Loucy (cell line): Measurements from ENCODE around the gene JPH3.

Experiments used
- H2AFZ ChIP-seq: fragments of 200-600 bp; sonication (generic); 2 replicates; pipeline ENCODE4 v1.6.0; 2016; ENCODE audit warnings: antibody characterized with exemption, mild to moderate bottlenecking, low read length, moderate library complexity
- H3F3A ChIP-seq: fragments of 200-600 bp; 2 replicates; pipeline ENCODE4 v1.6.0; 2016; ENCODE audit warnings: antibody characterized with exemption, low read depth, mild to moderate bottlenecking
- H3K27me3 ChIP-seq: fragments of 200-600 bp; sonication (generic); 2 replicates; pipeline ENCODE4 v1.6.1; 2014; ENCODE audit warnings: low read length, mild to moderate bottlenecking; ENCODE audit not compliant: insufficient read depth, poor library complexity, severe bottlenecking
- H3K36me3 ChIP-seq: fragments of 200-600 bp; sonication (generic); 2 replicates; pipeline ENCODE4 v1.6.1; 2016; ENCODE audit warnings: low read length; ENCODE audit not compliant: insufficient read depth
- H3K4me1 ChIP-seq: fragments of 200-600 bp; sonication (generic); 2 replicates; pipeline ENCODE4 v1.5.1; 2014; ENCODE audit warnings: low read length, mild to moderate bottlenecking; ENCODE audit not compliant: insufficient read depth, poor library complexity, severe bottlenecking
- H3K4me2 ChIP-seq: fragments of 200-600 bp; sonication (generic); 2 replicates; pipeline ENCODE4 v1.6.0; 2014; ENCODE audit warnings: antibody characterized with exemption, low read length, low read depth, mild to moderate bottlenecking; ENCODE audit not compliant: poor library complexity, severe bottlenecking
- H3K4me3 ChIP-seq: fragments of 200-600 bp; sonication (generic); 2 replicates; pipeline ENCODE4 v1.5.1; 2014; ENCODE audit warnings: low read length, mild to moderate bottlenecking, mixed read lengths; ENCODE audit not compliant: poor library complexity, severe bottlenecking
- H3K79me2 ChIP-seq: fragments of 200-600 bp; sonication (generic); 2 replicates; pipeline ENCODE4 v1.6.1; 2014; ENCODE audit warnings: low read length; ENCODE audit not compliant: insufficient read depth
- H3K9ac ChIP-seq: fragments of 200-600 bp; sonication (generic); 2 replicates; pipeline ENCODE4 v1.6.0; 2014; ENCODE audit warnings: mild to moderate bottlenecking, low read depth, low read length, moderate library complexity; ENCODE audit not compliant: poor library complexity, severe bottlenecking
- H3K9me2 ChIP-seq: fragments of 200-600 bp; sonication (generic); replicated peaks from 2 replicates; pipeline ENCODE4 v1.6.1; 2016; ENCODE audit warnings: low read depth, low read length, mixed read lengths
- H3K9me3 ChIP-seq: fragments of 200-600 bp; sonication (generic); 2 replicates; pipeline ENCODE4 v1.6.1; 2014; ENCODE audit warnings: mild to moderate bottlenecking, antibody characterized with exemption, low read length, low read depth; ENCODE audit not compliant: insufficient read depth
- H4K20me1 ChIP-seq: fragments of 200-600 bp; sonication (generic); 2 replicates; pipeline ENCODE4 v1.6.0; 2014; ENCODE audit warnings: antibody characterized with exemption, low read length, mild to moderate bottlenecking; ENCODE audit not compliant: insufficient read depth, poor library complexity, severe bottlenecking
- CTCF ChIP-seq: fragments of 200-600 bp; sonication (generic); conservative IDR thresholded peaks from 2 replicates; pipeline ENCODE4 v1.5.1; 2014; ENCODE audit warnings: mild to moderate bottlenecking, antibody characterized with exemption, low read length
- EZH2phosphoT487 ChIP-seq: fragments of 200-600 bp; IDR thresholded peaks from 2 replicates; pipeline ENCODE4 v1.6.1; 2018; ENCODE audit warnings: antibody characterized with exemption, mild to moderate bottlenecking, moderate library complexity, borderline replicate concordance

Gene JPH3

GRCh38 chr16:87564524-87564778 lies 37.9 kb upstream of the JPH3 start:
- Histone ChIP-seq H3K4me1 (no peaks in the 10 kb centered on the region), H2AFZ (no peak overlapping the region), H3K79me2 (no peaks in the 10 kb centered on the region), H3K9ac (no peak overlapping the region), H3F3A (no peaks in the 10 kb centered on the region), H3K36me3 (no peaks in the 10 kb centered on the region), H3K4me3 (no peak overlapping the region), H3K9me3 (no peaks in the 10 kb centered on the region), H3K9me2 (no peaks in the 10 kb centered on the region), H3K27me3 (no peaks in the 10 kb centered on the region), H3K4me2 (no peak overlapping the region), H4K20me1 (no peaks in the 10 kb centered on the region)
- TF ChIP-seq EZH2phosphoT487: no peak
- TF ChIP-seq CTCF: no peak

- no peaks in the 10 kb centered on the region for H4K20me1 ChIP-seq
- no peak overlapping the region for H3K4me3 ChIP-seq
- H3K4me1 ChIP-seq: no peaks in the 10 kb centered on the region
- no peaks in the 10 kb centered on the region for H3K9me2 ChIP-seq
- no peaks in the 10 kb centered on the region for H3K79me2 ChIP-seq
- no peaks in the 10 kb centered on the region for H3K36me3 ChIP-seq
- no peak overlapping the region for H2AFZ ChIP-seq
- H3F3A ChIP-seq: no peaks in the 10 kb centered on the region
- H3K9me3 ChIP-seq: no peaks in the 10 kb centered on the region
- H3K27me3 ChIP-seq: no peaks in the 10 kb centered on the region
- no peak overlapping the region for H3K4me2 ChIP-seq
- no peak for TF ChIP-seq EZH2phosphoT487
- TF ChIP-seq CTCF: no peak
- H3K9ac ChIP-seq: no peak overlapping the region
Observed at GRCh38 chr16:87569601-87570571, 32.4 kb upstream of the JPH3 start.

GRCh38 chr16:87570572-87570937 lies 31.8 kb upstream of the JPH3 start:
- Histone ChIP-seq H3K9ac (no peak overlapping the region), H3K79me2 (no peaks in the 10 kb centered on the region), H3F3A (no peaks in the 10 kb centered on the region), H3K4me1 (no peaks in the 10 kb centered on the region), H4K20me1 (no peaks in the 10 kb centered on the region), H3K4me3 (no peak overlapping the region), H2AFZ (no peak overlapping the region), H3K4me2 (no peak overlapping the region), H3K27me3 (no peaks in the 10 kb centered on the region), H3K36me3 (no peaks in the 10 kb centered on the region), H3K9me3 (no peaks in the 10 kb centered on the region), H3K9me2 (no peaks in the 10 kb centered on the region)
- TF ChIP-seq CTCF (no peak), EZH2phosphoT487 (no peak)
